ENCODE data around the gene KAT14. TPM values are rescaled to one million over a fixed set of nuclear protein-coding genes. Genes with fewer than 3 reads are reported as not detected.
"Not testable (repeated sequence)": the region's sequence is repeated elsewhere in the genome, so short reads cannot be mapped to it uniquely, and the experiment has no call there.

Gene KAT14
- total and polyA plus RNA-seq, 8 donors, result 4.0 to 8.5 (median 6.1) TPM

DNA sequence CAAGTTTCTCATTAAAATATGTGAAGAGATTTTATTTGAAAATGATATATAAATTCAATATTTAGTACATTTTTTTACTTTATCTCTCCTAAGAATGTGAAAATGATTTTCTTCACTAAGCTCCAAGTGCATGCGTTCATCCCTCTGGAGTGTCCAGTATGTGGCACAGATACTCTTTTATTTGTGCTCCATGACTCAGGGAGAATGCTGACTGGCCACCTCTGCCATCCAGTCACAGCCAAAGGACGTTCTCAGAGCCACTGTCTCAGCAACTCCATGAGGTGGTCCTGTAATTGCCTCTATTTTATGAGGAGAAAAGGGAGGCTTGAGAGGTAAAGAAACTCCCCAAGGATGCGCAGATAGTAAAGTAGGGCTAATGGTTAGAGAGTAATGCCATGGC is 58.3 kb downstream of the KAT14 start:
- Histone ChIP-seq H3K27me3 (no peaks in the 10 kb centered on the region), H3K27ac (no peak overlapping the region), H3K9me3 (no peaks in the 10 kb centered on the region), H3K36me3 (no peaks in the 10 kb centered on the region), H3K4me1 (no peaks in the 10 kb centered on the region), H3K4me3 (no peak overlapping the region)
- intact Hi-C loops (cut with DNase I), result no loop called here
- ATAC-seq, result no peak
- FAIRE-seq, result no peak
- DNase-seq, result no peak
- TF ChIP-seq, protein P1, sequence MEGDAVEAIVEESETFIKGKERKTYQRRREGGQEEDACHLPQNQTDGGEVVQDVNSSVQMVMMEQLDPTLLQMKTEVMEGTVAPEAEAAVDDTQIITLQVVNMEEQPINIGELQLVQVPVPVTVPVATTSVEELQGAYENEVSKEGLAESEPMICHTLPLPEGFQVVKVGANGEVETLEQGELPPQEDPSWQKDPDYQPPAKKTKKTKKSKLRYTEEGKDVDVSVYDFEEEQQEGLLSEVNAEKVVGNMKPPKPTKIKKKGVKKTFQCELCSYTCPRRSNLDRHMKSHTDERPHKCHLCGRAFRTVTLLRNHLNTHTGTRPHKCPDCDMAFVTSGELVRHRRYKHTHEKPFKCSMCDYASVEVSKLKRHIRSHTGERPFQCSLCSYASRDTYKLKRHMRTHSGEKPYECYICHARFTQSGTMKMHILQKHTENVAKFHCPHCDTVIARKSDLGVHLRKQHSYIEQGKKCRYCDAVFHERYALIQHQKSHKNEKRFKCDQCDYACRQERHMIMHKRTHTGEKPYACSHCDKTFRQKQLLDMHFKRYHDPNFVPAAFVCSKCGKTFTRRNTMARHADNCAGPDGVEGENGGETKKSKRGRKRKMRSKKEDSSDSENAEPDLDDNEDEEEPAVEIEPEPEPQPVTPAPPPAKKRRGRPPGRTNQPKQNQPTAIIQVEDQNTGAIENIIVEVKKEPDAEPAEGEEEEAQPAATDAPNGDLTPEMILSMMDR (IDR thresholded peaks at IDR 0.05), result no peak
- 88 to 91% methylated on average over 3 of the region's 3 CpGs for WGBS, 2 donors

DNA sequence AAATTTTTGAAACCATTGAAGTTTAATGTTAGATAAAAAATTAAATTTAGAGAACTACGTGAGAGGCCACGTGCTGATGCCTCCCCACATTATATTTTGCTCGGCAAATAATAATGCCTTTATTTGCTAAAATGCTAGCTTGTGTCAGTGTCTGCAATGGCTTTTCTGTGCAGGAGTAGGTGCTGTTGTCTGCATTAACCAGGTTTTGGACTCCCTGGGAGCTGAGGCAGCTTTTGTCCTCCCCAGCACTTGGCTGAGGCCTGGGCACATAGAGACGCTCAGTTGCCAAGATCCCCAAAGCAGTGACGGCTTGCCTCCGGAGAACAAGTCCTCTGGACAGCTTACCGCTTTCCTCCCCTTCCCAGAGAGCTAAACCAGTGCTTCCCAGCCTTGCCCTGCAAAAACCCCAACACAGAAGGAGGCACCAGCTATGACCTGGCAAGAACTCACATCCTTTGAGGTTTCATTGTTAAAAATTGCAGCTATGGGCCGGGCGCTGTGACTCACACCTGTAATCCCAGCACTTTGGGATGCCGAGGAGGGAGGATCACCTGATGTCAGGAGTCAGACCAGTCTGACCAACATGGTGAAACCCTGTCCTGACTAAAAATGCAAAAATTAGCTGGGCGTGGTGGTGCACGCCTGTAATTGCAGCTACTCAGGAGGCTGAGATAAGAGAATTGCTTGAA is 59.9 kb downstream of the KAT14 start:
- FAIRE-seq, result no peak
- DNase-seq, result no peak
- H3K27ac ChIP-seq, result no peak overlapping the region
- ATAC-seq, result no peak
- 94 to 97% methylated on average over 12 of the region's 12 CpGs for WGBS, 2 donors
- intact Hi-C loops (cut with DNase I), result no loop called here
- no peaks in the 10 kb centered on the region for H3K9me3 ChIP-seq
- H3K27me3 ChIP-seq, result no peaks in the 10 kb centered on the region
- H3K4me1 ChIP-seq, result no peaks in the 10 kb centered on the region
- TF ChIP-seq, protein P1 (IDR thresholded peaks at IDR 0.05), result no peak
- H3K36me3 ChIP-seq, result no peaks in the 10 kb centered on the region
- no peak overlapping the region for H3K4me3 ChIP-seq

DNA sequence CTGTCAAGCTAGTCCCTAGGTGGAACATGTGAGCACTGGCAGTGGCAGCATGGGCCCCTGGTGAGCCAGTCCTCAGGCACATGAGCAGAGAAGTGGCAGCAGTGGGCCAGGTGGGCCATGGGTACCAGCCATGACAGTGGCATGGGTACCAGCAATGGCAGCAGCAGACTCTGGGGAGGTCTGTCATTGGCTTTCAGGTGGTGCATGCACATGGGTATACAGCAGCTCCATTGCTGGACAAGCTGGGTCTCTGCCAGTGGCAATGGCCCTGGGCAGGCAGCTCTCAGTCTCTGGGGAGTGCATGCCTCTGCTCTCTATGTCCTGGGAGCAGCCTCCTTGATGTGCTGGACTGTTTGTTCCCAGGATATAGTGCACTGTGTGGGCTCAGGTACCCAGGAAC is 65.3 kb downstream of the KAT14 start:
- H3K4me1 ChIP-seq, result no peaks in the 10 kb centered on the region
- no peak for ATAC-seq

DNA sequence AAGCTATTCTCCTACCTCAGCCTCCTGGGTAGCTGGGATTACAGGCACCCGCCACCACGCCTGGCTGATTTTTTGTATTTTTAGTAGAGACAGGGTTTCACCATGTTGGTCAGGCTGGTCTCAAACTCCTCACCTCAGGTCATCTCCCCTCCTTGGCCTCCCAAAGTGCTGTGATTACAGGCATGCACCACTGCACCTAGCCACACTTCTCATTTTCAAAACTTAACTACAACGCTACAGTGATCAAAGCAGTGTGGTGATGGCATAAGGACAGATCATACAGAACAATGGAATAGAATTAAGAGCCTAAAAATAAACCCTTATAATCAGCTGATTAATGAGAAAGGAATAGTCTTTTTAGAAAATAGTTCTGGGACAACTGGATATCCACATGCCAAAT is 66.0 kb downstream of the KAT14 start:
- H3K27me3 ChIP-seq; H3K4me1 ChIP-seq; intact Hi-C loops (cut with DNase I); DNase-seq; H3K36me3 ChIP-seq; H3K9me3 ChIP-seq; FAIRE-seq; H3K27ac ChIP-seq; ATAC-seq; H3K4me3 ChIP-seq: not testable (repeated sequence)
- 84 to 98% methylated on average over 3 of the region's 3 CpGs for WGBS, 2 donors

More for the DNA sequence above, 65.3 kb downstream of the KAT14 start:
- no peaks in the 10 kb centered on the region for H3K36me3 ChIP-seq
- H3K27me3 ChIP-seq, result no peaks in the 10 kb centered on the region
- no peak for FAIRE-seq
- H3K4me3 ChIP-seq, result no peak overlapping the region
- TF ChIP-seq, protein P1 (IDR thresholded peaks at IDR 0.05), result no peak
- H3K27ac ChIP-seq, result no peak overlapping the region
- DNase-seq, result no peak
- intact Hi-C loops (cut with DNase I), result no loop called here
- no peaks in the 10 kb centered on the region for H3K9me3 ChIP-seq

DNA sequence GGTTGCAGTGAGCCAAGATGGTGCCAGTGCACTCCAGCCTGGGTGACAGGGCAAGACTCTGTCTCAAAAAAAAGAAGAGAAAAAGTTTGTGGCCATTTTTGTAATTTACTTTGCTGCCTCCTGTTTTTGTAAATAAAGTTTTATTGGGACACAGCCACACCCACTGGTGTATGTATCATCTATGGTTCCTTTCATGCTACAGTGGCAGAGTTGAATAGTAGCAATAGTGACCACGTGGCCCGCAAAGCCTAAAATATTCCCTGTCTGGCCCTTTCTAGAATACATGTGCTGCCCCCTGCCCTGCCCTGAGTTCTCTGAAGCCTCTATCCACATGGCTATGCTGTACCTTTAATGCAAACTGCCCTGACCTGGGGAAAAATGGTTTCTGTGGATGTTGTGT is 75.3 kb downstream of the KAT14 start:
- intact Hi-C loops (cut with DNase I), result no loop called here
- Histone ChIP-seq H3K36me3 (no peaks in the 10 kb centered on the region), H3K27me3 (no peaks in the 10 kb centered on the region), H3K4me3 (no peak overlapping the region), H3K4me1 (no peaks in the 10 kb centered on the region), H3K9me3 (no peaks in the 10 kb centered on the region), H3K27ac (no peak overlapping the region)
- ATAC-seq (no peak), DNase-seq (no peak), FAIRE-seq (no peak)
- 83 to 94% methylated on average over 2 of the region's 2 CpGs for WGBS, 2 donors
- TF ChIP-seq, protein P1 (IDR thresholded peaks at IDR 0.05), result no peak
